Stimulated activated naive CD8-positive, alpha-beta T cell treated with anti-CD3 and anti-CD28 coated beads, Interleukin-15, Interleukin-2, amounts not matched to agents 100 ng/mL and 50 ng/mL, for 24 hours (primary cell): Measurements from ENCODE around the gene DLX5.
A peak's percentile ranks its signal among the peaks of the same experiment; 100 is the strongest.

ENCODE experiments used
- H3K27ac Mint-ChIP-seq: one replicate; pipeline ENCODE4 v1.8.0; 2021; ENCODE audit warnings: mild to moderate bottlenecking, mixed read lengths
- H3K27me3 Mint-ChIP-seq: one replicate; pipeline ENCODE4 v1.8.0; 2021; ENCODE audit warnings: mixed read lengths
- H3K36me3 Mint-ChIP-seq: one replicate; pipeline ENCODE4 v1.8.0; 2021; ENCODE audit warnings: low read depth, mixed read lengths
- H3K4me1 Mint-ChIP-seq: one replicate; pipeline ENCODE4 v1.8.0; 2021; ENCODE audit warnings: low read depth, mixed read lengths
- H3K4me3 Mint-ChIP-seq: one replicate; pipeline ENCODE4 v1.8.0; 2021; ENCODE audit warnings: mild to moderate bottlenecking, mixed read lengths
- H3K9me3 Mint-ChIP-seq: one replicate; pipeline ENCODE4 v1.8.0; 2021; ENCODE audit warnings: mixed read lengths

DLX5 gene

DNA sequence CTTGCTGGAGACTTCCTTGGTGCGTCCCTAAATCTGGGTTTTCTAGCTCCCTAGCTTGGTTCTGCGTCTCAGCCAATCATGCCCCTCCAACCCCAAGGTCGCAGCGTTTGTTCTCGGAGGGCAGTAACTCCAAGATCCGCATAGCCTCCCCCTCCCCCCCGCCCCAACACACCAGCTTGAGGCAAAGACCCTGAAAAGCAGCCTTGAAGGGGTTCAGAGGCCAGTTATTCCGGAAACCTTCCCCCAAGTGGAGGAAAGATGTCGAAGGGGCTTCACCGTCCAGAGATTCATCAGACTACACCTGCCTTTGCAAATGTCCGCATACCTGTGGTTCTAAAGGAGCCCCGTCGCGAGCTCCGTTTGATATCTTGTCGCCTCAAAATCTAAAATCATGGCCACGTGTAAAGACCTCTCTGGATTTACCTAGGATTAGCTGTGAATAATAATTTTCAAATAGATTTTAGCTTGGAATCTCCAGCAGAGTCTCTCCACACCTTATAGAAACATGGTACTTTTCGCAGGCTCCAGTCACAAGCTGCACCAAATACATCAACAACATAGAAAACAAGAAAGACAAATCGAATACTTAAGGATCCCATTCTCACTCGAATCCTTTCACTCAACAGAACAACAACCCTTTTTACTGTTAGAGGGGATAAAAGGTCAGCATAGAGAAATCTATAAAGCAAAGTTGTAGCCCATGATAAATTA lies 11.3 kb downstream of the DLX5 start:
- peaks cover 95% of the 10 kb centered on the region for H3K27me3 Mint-ChIP-seq
- H3K27ac Mint-ChIP-seq = no peak overlapping the region
- no peaks in the 10 kb centered on the region for H3K36me3 Mint-ChIP-seq
- H3K4me3 Mint-ChIP-seq = no peak overlapping the region
- peaks cover 3% of the 10 kb centered on the region for H3K4me1 Mint-ChIP-seq
- no peaks in the 10 kb centered on the region for H3K9me3 Mint-ChIP-seq

- no peaks in the 10 kb centered on the region for H3K9me3 Mint-ChIP-seq
- no peak overlapping the region for H3K27ac Mint-ChIP-seq
- H3K36me3 Mint-ChIP-seq = no peaks in the 10 kb centered on the region
- H3K27me3 Mint-ChIP-seq = peaks cover 95% of the 10 kb centered on the region
- H3K4me3 Mint-ChIP-seq = no peak overlapping the region
- peaks cover under 1% of the 10 kb centered on the region for H3K4me1 Mint-ChIP-seq
These were observed 12.1 kb downstream of the DLX5 start for GRCh38 chr7:97012365-97013133.

DNA sequence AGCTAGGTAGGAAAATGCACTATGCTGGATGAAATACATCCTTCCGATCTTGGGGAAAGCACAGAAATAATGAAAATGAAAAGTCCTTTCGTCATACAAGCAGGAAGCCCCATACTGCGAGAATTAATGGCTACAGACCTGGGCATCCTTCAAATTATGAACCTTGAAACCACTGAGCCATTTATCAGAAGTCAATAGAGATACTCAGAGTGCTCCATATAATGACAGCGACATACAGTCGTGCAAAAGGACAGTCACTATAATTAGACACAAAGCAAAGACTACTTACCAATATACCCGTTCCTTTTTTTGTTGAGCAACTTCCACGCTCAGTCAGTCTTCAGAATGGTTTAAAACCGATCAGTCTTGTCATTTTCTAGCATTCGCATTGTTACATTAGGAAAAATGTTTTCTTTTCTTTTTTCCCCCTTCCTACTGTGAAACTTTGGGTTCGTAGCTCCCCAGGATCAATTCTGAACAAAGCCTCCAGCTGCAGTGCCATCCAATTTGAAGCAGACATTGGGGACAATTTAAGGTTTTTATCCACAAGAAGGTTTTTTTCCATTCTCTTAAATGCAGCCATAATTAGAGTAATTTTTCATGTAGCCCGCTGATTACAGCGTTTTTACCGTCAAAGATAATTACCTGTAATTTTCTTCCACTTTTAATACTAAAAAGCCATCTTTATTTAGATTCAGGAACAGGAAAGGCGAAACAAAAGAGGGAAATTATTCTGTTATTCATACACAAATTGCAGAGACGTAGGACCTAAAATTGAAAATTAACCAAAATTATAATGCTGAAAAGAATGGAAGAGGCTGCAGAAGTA lies 12.9 kb downstream of the DLX5 start:
- Mint-ChIP-seq H3K27me3 (peaks cover 95% of the 10 kb centered on the region), H3K36me3 (no peaks in the 10 kb centered on the region), H3K4me3 (no peak overlapping the region), H3K9me3 (no peaks in the 10 kb centered on the region), H3K4me1 (peaks cover 4% of the 10 kb centered on the region), H3K27ac (no peak overlapping the region)

DNA sequence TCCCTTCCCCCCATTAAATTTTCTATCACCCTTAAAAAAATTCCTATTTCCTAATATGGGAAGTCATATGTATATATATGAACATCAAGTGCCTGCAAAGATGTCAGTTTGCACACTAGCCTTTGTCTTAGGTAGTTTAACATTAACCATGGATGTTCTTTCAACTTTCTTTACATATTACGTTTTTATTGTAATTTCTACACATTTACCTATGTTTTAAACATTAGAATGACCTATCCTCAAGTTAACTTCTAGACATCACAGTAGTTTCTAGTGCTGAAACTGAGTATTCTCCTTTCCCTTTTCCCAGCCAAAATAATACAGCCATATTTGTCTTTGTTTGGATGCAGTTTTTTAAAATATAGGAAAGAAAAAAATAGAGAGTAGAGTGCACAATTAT lies 13.5 kb downstream of the DLX5 start:
- Mint-ChIP-seq H3K27me3 (peaks cover 93% of the 10 kb centered on the region), H3K27ac (no peak overlapping the region), H3K36me3 (no peaks in the 10 kb centered on the region), H3K4me3 (no peak overlapping the region), H3K9me3 (no peaks in the 10 kb centered on the region), H3K4me1 (peaks cover 9% of the 10 kb centered on the region)

DNA sequence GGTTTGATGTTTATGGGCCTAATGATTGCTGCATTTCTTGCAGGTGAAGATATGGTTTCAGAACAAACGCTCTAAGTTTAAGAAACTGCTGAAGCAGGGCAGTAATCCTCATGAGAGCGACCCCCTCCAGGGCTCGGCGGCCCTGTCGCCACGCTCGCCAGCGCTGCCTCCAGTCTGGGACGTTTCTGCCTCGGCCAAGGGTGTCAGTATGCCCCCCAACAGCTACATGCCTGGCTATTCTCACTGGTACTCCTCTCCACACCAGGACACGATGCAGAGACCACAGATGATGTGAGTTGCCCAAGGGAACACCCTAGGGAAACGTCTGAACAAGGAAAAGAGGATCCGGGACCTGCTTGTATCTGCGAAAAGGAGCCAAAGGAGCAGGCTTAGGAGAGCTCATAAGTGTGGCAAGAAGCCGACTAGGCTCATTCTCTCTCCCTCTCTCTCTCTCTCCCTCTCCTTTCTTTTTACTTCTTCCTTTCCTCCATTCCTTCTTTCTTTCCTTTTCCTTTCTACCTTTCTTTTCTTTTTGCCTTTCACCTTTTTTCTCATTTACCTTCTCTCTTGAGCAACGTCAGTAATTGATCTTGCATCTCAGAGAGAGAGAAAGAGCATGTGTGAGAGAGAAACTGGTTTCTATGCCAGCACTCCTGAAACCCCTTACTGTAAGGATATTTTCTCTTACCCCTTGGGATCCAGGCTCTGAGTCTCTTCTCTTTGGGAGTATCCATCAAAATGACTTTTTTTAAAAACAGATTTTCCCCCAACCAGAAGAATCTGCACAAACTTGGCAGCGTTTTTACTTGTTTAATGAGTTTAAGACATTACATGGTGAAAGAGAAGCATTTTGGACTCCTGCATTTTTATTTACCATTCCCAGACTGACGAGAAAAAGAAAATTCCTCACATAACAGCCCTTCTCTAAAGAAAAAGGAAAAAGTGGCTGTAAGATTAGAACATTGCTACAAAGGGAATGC lies 14.6 kb downstream of the DLX5 start:
- Mint-ChIP-seq H3K36me3 (no peaks in the 10 kb centered on the region), H3K27me3 (peaks cover 83% of the 10 kb centered on the region), H3K4me3 (no peak overlapping the region), H3K27ac (no peak overlapping the region), H3K4me1 (peaks cover 17% of the 10 kb centered on the region), H3K9me3 (no peaks in the 10 kb centered on the region)

- Mint-ChIP-seq H3K4me1 (peaks cover 20% of the 10 kb centered on the region), H3K36me3 (no peaks in the 10 kb centered on the region), H3K27me3 (peaks cover 82% of the 10 kb centered on the region), H3K4me3 (no peak overlapping the region), H3K9me3 (no peaks in the 10 kb centered on the region), H3K27ac (no peak overlapping the region)
These were observed 16.2 kb downstream of the DLX5 start for GRCh38 chr7:97008275-97008917.

GRCh38 chr7:97007583-97007861 lies 17.1 kb downstream of the DLX5 start:
- H3K27me3 Mint-ChIP-seq = peaks cover 83% of the 10 kb centered on the region
- H3K4me1 Mint-ChIP-seq = peaks cover 25% of the 10 kb centered on the region
- no peak overlapping the region for H3K27ac Mint-ChIP-seq
- H3K9me3 Mint-ChIP-seq = peaks cover 4% of the 10 kb centered on the region
- no peak overlapping the region for H3K4me3 Mint-ChIP-seq
- peaks cover 5% of the 10 kb centered on the region for H3K36me3 Mint-ChIP-seq

GRCh38 chr7:97006816-97007582 lies 17.6 kb downstream of the DLX5 start:
- peaks cover 4% of the 10 kb centered on the region for H3K9me3 Mint-ChIP-seq
- peaks cover 25% of the 10 kb centered on the region for H3K4me1 Mint-ChIP-seq
- H3K36me3 Mint-ChIP-seq = peaks cover 5% of the 10 kb centered on the region
- H3K27ac Mint-ChIP-seq = no peak overlapping the region
- H3K27me3 Mint-ChIP-seq = peaks cover 83% of the 10 kb centered on the region
- H3K4me3 Mint-ChIP-seq = peak overlapping the region; percentile 66

DNA sequence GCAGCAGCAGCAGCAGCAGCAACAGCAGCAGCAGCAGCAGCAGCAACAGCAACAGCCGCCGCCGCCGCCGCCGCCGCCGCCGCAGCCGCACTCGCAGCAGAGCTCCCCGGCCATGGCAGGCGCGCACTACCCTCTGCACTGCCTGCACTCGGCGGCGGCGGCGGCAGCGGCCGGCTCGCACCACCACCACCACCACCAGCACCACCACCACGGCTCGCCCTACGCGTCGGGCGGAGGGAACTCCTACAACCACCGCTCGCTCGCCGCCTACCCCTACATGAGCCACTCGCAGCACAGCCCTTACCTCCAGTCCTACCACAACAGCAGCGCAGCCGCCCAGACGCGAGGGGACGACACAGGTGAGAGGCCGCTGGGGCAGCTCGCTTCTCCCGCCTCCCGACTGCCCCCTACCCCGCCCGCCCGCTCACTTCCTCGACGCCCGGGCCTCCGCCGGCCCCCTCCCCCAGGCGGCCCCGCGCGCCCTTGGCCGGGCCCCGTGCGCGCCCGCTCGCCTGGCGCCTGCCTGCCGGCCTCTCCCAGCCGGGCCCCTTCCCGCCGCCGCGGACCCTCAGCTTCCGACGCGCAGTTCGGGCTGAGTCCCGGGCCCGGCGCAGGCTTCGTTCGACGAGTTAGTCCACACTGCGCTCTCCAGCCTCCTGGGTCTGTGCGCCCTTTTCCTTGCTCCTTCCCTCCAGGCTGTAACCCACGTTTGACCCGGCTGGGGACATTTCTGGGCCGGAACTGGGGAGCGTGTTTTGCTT lies 18.4 kb downstream of the DLX5 start:
- Mint-ChIP-seq H3K27me3 (peaks cover 83% of the 10 kb centered on the region), H3K4me3 (peak overlapping the region; percentile 67), H3K9me3 (peaks cover 4% of the 10 kb centered on the region), H3K36me3 (peaks cover 5% of the 10 kb centered on the region), H3K4me1 (peaks cover 25% of the 10 kb centered on the region), H3K27ac (no peak overlapping the region)

- H3K27ac Mint-ChIP-seq = no peak within 1 kb of the TSS
- peaks cover 25% of the 10 kb centered on the region for H3K4me1 Mint-ChIP-seq
- H3K27me3 Mint-ChIP-seq = peaks cover 84% of the 10 kb centered on the region
- H3K4me3 Mint-ChIP-seq = peak within 1 kb of the TSS; percentile 67
- peaks cover 5% of the 10 kb centered on the region for H3K36me3 Mint-ChIP-seq
- peaks cover 4% of the 10 kb centered on the region for H3K9me3 Mint-ChIP-seq
These were observed 19.2 kb downstream of the DLX5 start, which contains the start of gene DLX6 for GRCh38 chr7:97005183-97006054. DLX6 (plus strand) TSS chr7:97005553; CDS start chr7:97005978, 425 bp downstream.

GRCh38 chr7:97004247-97005182 lies 20.1 kb downstream of the DLX5 start:
- H3K36me3 Mint-ChIP-seq = peaks cover 5% of the 10 kb centered on the region
- H3K27me3 Mint-ChIP-seq = peaks cover 84% of the 10 kb centered on the region
- peaks cover 25% of the 10 kb centered on the region for H3K4me1 Mint-ChIP-seq
- H3K4me3 Mint-ChIP-seq = no peak overlapping the region
- no peak overlapping the region for H3K27ac Mint-ChIP-seq
- H3K9me3 Mint-ChIP-seq = peaks cover 4% of the 10 kb centered on the region
